Mesothelial cell of epicardium (in vitro differentiated cells): ENCODE measurements around the gene TNK2. TPM values are rescaled to one million over a fixed set of nuclear protein-coding genes. Genes with fewer than 3 reads are reported as not detected.
A peak's percentile ranks its signal among the peaks of the same experiment; 100 is the strongest.
"Not testable (repeated sequence)": the region's sequence is repeated elsewhere in the genome, so short reads cannot be mapped to it uniquely, and the experiment has no call there.

Experiments
- DNase-seq, 2 experiments: peaks; one replicate each; pipeline ENCODE4 v3.0.0; 2021; ENCODE audit warnings: low spot score in 2 of 2; ENCODE audit not compliant: unreplicated experiment in 2 of 2
- H3K27ac Mint-ChIP-seq: 2 replicates; pipeline ENCODE4 v1.8.0; 2021; ENCODE audit warnings: mixed read lengths
- H3K27me3 Mint-ChIP-seq: 2 replicates; pipeline ENCODE4 v1.8.0; 2021; ENCODE audit warnings: low read depth, mixed read lengths
- H3K36me3 Mint-ChIP-seq: 2 replicates; pipeline ENCODE4 v1.8.0; 2021; ENCODE audit warnings: mixed read lengths
- H3K4me1 Mint-ChIP-seq: 2 replicates; pipeline ENCODE4 v1.8.0; 2021; ENCODE audit warnings: mixed read lengths
- H3K4me3 Mint-ChIP-seq: 2 replicates; pipeline ENCODE4 v1.8.0; 2021; ENCODE audit warnings: mild to moderate bottlenecking, moderate library complexity, mixed read lengths
- H3K9me3 Mint-ChIP-seq: 2 replicates; pipeline ENCODE4 v1.8.0; 2021; ENCODE audit warnings: mixed read lengths
- CTCF ChIP-seq: fragments of 200-600 bp; sonication (generic); IDR thresholded peaks from one replicate; pipeline ENCODE4 v1.5.0; 2021; ENCODE audit warnings: antibody characterized with exemption; ENCODE audit not compliant: unreplicated experiment
- total RNA-seq: library from RNA; stranded (reverse); gene quantifications from 3 replicates; pipeline ENCODE4 v1.2.1, GENCODE V29; 2021

The TNK2 gene
- total RNA-seq, 1 donor from 2014 or later: 49.1 TPM

GRCh38 chr3:195918176-195918575, 9.8 kb upstream of the TNK2 start:
- TF ChIP-seq CTCF: no peak
- Mint-ChIP-seq H3K4me1 (peaks cover 13% of the 10 kb centered on the region), H3K36me3 (no peaks in the 10 kb centered on the region), H3K27me3 (peaks cover 27% of the 10 kb centered on the region), H3K9me3 (no peaks in the 10 kb centered on the region), H3K27ac (no peak overlapping the region), H3K4me3 (no peak overlapping the region)
- no peak for DNase-seq

DNA sequence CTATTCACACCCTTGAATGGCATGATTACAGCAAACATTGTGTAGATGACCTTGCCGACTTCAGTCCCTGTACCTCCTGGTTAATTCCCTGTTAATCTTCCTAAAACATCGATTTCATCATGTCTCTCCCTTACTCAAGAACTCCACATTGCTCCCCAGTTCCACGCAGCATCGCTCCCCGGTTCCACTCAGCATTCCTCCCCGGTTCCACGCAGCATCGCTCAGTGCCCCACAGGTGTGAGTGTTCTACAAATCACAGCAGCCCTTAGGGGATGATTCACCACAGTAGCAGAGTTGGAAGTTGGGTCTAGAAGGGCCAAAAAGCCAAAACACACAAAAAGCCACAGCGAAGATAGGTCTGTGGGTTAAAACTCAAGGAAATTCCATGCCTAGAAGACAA, 8.6 kb upstream of the TNK2 start:
- peaks cover 13% of the 10 kb centered on the region for H3K4me1 Mint-ChIP-seq
- no peak for DNase-seq
- no peak overlapping the region for H3K4me3 Mint-ChIP-seq
- H3K27ac Mint-ChIP-seq: no peak overlapping the region
- H3K36me3 Mint-ChIP-seq: no peaks in the 10 kb centered on the region
- TF ChIP-seq CTCF: no peak
- no peaks in the 10 kb centered on the region for H3K9me3 Mint-ChIP-seq
- peaks cover 27% of the 10 kb centered on the region for H3K27me3 Mint-ChIP-seq

- no peaks in the 10 kb centered on the region for H3K36me3 Mint-ChIP-seq
- H3K27me3 Mint-ChIP-seq: peaks cover 26% of the 10 kb centered on the region
- no peak for DNase-seq
- H3K27ac Mint-ChIP-seq: no peak overlapping the region
- H3K4me3 Mint-ChIP-seq: no peak overlapping the region
- H3K9me3 Mint-ChIP-seq: no peaks in the 10 kb centered on the region
- H3K4me1 Mint-ChIP-seq: peaks cover 19% of the 10 kb centered on the region
- TF ChIP-seq CTCF: no peak
Observed at GRCh38 chr3:195916291-195916690, 7.9 kb upstream of the TNK2 start.

GRCh38 chr3:195914648-195915473, 6.5 kb upstream of the TNK2 start:
- Mint-ChIP-seq H3K27ac (peak overlapping the region; percentile 77), H3K36me3 (no peaks in the 10 kb centered on the region), H3K4me3 (no peak overlapping the region), H3K9me3 (no peaks in the 10 kb centered on the region), H3K4me1 (peaks cover 24% of the 10 kb centered on the region), H3K27me3 (peaks cover 21% of the 10 kb centered on the region)
- peak; percentile 98 for TF ChIP-seq CTCF
- DNase-seq: peak; percentile 86 to 94

GRCh38 chr3:195914146-195914545, 5.8 kb upstream of the TNK2 start:
- Mint-ChIP-seq H3K27ac (peak overlapping the region; percentile 77), H3K27me3 (peaks cover 21% of the 10 kb centered on the region), H3K4me1 (peaks cover 24% of the 10 kb centered on the region)
- DNase-seq, H3K9me3 Mint-ChIP-seq, H3K4me3 Mint-ChIP-seq, H3K36me3 Mint-ChIP-seq: not testable (repeated sequence)

GRCh38 chr3:195913382-195913781, 5.0 kb upstream of the TNK2 start:
- Mint-ChIP-seq H3K27me3 (peaks cover 21% of the 10 kb centered on the region), H3K4me3 (no peak overlapping the region), H3K9me3 (no peaks in the 10 kb centered on the region), H3K4me1 (peaks cover 24% of the 10 kb centered on the region), H3K27ac (no peak overlapping the region), H3K36me3 (no peaks in the 10 kb centered on the region)
- TF ChIP-seq CTCF: no peak
- no peak for DNase-seq
